ENCODE measurements around the gene GPRIN3.
A peak's percentile ranks its signal among the peaks of the same experiment; 100 is the strongest.

Gene GPRIN3

GRCh38 chr4:89303814-89304388 is 3.7 kb downstream of the GPRIN3 start:
- Histone ChIP-seq H4K8ac (ENCODE audit: low read depth, low read length) (no peak overlapping the region), H3K27ac (ENCODE audit: low read depth, low read length) (no peak overlapping the region), H3K79me2 (ENCODE audit: control insufficient read depth, insufficient read depth, low read length) (peaks cover 4% of the 10 kb centered on the region), H2BK120ac (ENCODE audit: low read depth, low read length) (no peak overlapping the region), H3K4me3 (ENCODE audit: low read length) (no peak overlapping the region), H4K5ac (ENCODE audit: low read length) (no peak overlapping the region), H3K23ac (ENCODE audit: low read length) (no peak overlapping the region), H3K79me1 (ENCODE audit: low read length) (no peaks in the 10 kb centered on the region), H2AK5ac (ENCODE audit: low read length) (no peak overlapping the region), H3K18ac (ENCODE audit: low read length) (no peak overlapping the region), H3K4me2 (ENCODE audit: low read length) (no peak overlapping the region), H2BK5ac (ENCODE audit: low read length) (no peak overlapping the region), H3K36me3 (ENCODE audit: control insufficient read depth, insufficient read depth, low read length) (no peaks in the 10 kb centered on the region), H3K4ac (ENCODE audit: low read depth, low read length) (no peak overlapping the region), H3K56ac (ENCODE audit: low read length) (no peak overlapping the region), H3K9ac (ENCODE audit: low read length) (no peak overlapping the region), H3K4me1 (ENCODE audit: control insufficient read depth, low read depth, low read length) (no peaks in the 10 kb centered on the region), H3K27me3 (ENCODE audit: insufficient read depth, low read length, poor library complexity) (no peaks in the 10 kb centered on the region), H2BK15ac (replicated peaks; ENCODE audit: low read depth) (no peak overlapping the region)
- DNase-seq, result no peak
- WGBS (ENCODE audit: extremely low coverage, insufficient coverage, low lambda C conversion rate), result no CpG with 5 or more reads among the region's 3 CpGs

GRCh38 chr4:89303177-89303576 is 4.4 kb downstream of the GPRIN3 start:
- Histone ChIP-seq H2BK15ac (replicated peaks; ENCODE audit: low read depth) (no peak overlapping the region), H3K27ac (ENCODE audit: low read depth, low read length) (no peak overlapping the region), H2BK5ac (ENCODE audit: low read length) (no peak overlapping the region), H3K4me2 (ENCODE audit: low read length) (no peak overlapping the region), H2BK120ac (ENCODE audit: low read depth, low read length) (no peak overlapping the region), H4K5ac (ENCODE audit: low read length) (no peak overlapping the region), H3K36me3 (ENCODE audit: control insufficient read depth, insufficient read depth, low read length) (no peaks in the 10 kb centered on the region), H3K4me3 (ENCODE audit: low read length) (no peak overlapping the region), H3K79me2 (ENCODE audit: control insufficient read depth, insufficient read depth, low read length) (peaks cover 4% of the 10 kb centered on the region), H3K4me1 (ENCODE audit: control insufficient read depth, low read depth, low read length) (no peaks in the 10 kb centered on the region), H3K56ac (ENCODE audit: low read length) (no peak overlapping the region), H3K9ac (ENCODE audit: low read length) (no peak overlapping the region), H3K79me1 (ENCODE audit: low read length) (no peaks in the 10 kb centered on the region), H3K18ac (ENCODE audit: low read length) (no peak overlapping the region), H2AK5ac (ENCODE audit: low read length) (no peak overlapping the region), H4K8ac (ENCODE audit: low read depth, low read length) (no peak overlapping the region), H3K27me3 (ENCODE audit: insufficient read depth, low read length, poor library complexity) (no peaks in the 10 kb centered on the region), H3K4ac (ENCODE audit: low read depth, low read length) (no peak overlapping the region), H3K23ac (ENCODE audit: low read length) (no peak overlapping the region)
- WGBS (ENCODE audit: extremely low coverage, insufficient coverage, low lambda C conversion rate), result no CpG with 5 or more reads among the region's 7 CpGs
- no peak for DNase-seq

DNA sequence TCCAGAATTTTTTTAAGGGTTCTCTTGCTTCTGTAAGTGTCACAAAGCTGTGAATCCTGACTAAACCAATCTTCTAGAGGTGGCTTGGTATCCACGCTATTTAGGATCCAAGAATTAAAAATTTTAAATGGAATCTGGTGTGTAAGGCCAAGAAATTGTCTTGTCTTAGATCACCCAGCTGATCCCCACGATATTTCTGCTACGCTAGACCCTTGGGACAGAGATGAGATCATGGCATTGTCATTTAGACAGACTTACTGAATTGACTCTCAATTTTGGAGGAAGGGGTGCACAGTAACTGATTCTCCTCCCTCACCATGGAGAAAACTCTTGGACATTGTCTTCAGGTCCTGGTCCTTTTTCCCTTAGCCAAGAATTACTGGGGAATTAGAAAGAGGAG is 5.7 kb downstream of the GPRIN3 start:
- no peak for DNase-seq
- no peaks in the 10 kb centered on the region for H3K4me1 ChIP-seq (ENCODE audit: control insufficient read depth, low read depth, low read length)
- no peak overlapping the region for H2BK5ac ChIP-seq (ENCODE audit: low read length)
- no peak overlapping the region for H3K4me3 ChIP-seq (ENCODE audit: low read length)
- H3K9ac ChIP-seq (ENCODE audit: low read length), result no peak overlapping the region
- H3K27me3 ChIP-seq (ENCODE audit: insufficient read depth, low read length, poor library complexity), result no peaks in the 10 kb centered on the region
- no peak overlapping the region for H3K27ac ChIP-seq (ENCODE audit: low read depth, low read length)
- H3K4ac ChIP-seq (ENCODE audit: low read depth, low read length), result no peak overlapping the region
- H2BK15ac ChIP-seq (replicated peaks; ENCODE audit: low read depth), result no peak overlapping the region
- no peak overlapping the region for H2BK120ac ChIP-seq (ENCODE audit: low read depth, low read length)
- H4K8ac ChIP-seq (ENCODE audit: low read depth, low read length), result no peak overlapping the region
- H4K5ac ChIP-seq (ENCODE audit: low read length), result no peak overlapping the region
- no peak overlapping the region for H2AK5ac ChIP-seq (ENCODE audit: low read length)
- H3K56ac ChIP-seq (ENCODE audit: low read length), result no peak overlapping the region
- H3K79me1 ChIP-seq (ENCODE audit: low read length), result no peaks in the 10 kb centered on the region
- whole genome bisulfite sequencing (ENCODE audit: extremely low coverage, insufficient coverage, low lambda C conversion rate), result no CpG with 5 or more reads among the region's 3 CpGs
- H3K36me3 ChIP-seq (ENCODE audit: control insufficient read depth, insufficient read depth, low read length), result no peaks in the 10 kb centered on the region
- H3K23ac ChIP-seq (ENCODE audit: low read length), result no peak overlapping the region
- no peak overlapping the region for H3K4me2 ChIP-seq (ENCODE audit: low read length)
- no peak overlapping the region for H3K18ac ChIP-seq (ENCODE audit: low read length)
- H3K79me2 ChIP-seq (ENCODE audit: control insufficient read depth, insufficient read depth, low read length), result peaks cover 4% of the 10 kb centered on the region

DNA sequence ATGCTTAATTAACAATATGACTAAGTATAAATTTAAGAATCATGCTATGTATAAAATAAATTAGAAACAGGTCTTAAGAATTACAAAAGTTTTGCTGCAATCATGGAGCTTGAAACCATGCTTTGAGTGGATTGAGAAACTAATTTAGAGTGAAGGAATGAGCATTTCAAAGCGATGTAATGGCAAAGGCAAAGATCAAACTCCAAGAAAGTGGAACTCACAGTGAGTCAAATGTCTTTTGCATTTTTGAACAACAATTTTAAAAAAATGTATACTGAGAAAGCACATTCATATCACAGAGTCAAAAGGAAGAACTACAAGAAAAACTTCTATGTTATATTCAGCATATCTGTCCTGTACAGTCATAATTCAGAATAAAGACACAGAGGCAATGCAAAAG is 6.6 kb downstream of the GPRIN3 start:
- Histone ChIP-seq H3K9ac (ENCODE audit: low read length) (no peak overlapping the region), H2BK120ac (ENCODE audit: low read depth, low read length) (no peak overlapping the region), H3K4ac (ENCODE audit: low read depth, low read length) (no peak overlapping the region), H3K4me1 (ENCODE audit: control insufficient read depth, low read depth, low read length) (no peaks in the 10 kb centered on the region), H3K36me3 (ENCODE audit: control insufficient read depth, insufficient read depth, low read length) (no peaks in the 10 kb centered on the region), H4K8ac (ENCODE audit: low read depth, low read length) (no peak overlapping the region), H2BK15ac (replicated peaks; ENCODE audit: low read depth) (no peak overlapping the region), H3K27ac (ENCODE audit: low read depth, low read length) (no peak overlapping the region), H2BK5ac (ENCODE audit: low read length) (no peak overlapping the region), H4K5ac (ENCODE audit: low read length) (no peak overlapping the region), H3K4me3 (ENCODE audit: low read length) (no peak overlapping the region), H3K79me1 (ENCODE audit: low read length) (no peaks in the 10 kb centered on the region), H3K79me2 (ENCODE audit: control insufficient read depth, insufficient read depth, low read length) (peaks cover 4% of the 10 kb centered on the region), H3K23ac (ENCODE audit: low read length) (no peak overlapping the region), H3K27me3 (ENCODE audit: insufficient read depth, low read length, poor library complexity) (no peaks in the 10 kb centered on the region), H3K4me2 (ENCODE audit: low read length) (no peak overlapping the region), H3K56ac (ENCODE audit: low read length) (no peak overlapping the region), H2AK5ac (ENCODE audit: low read length) (no peak overlapping the region), H3K18ac (ENCODE audit: low read length) (no peak overlapping the region)
- no CpG with 5 or more reads among the region's 1 CpG for WGBS (ENCODE audit: extremely low coverage, insufficient coverage, low lambda C conversion rate)
- no peak for DNase-seq

- H3K27me3 ChIP-seq (ENCODE audit: insufficient read depth, low read length, poor library complexity), result no peaks in the 10 kb centered on the region
- H3K27ac ChIP-seq (ENCODE audit: low read depth, low read length), result no peak overlapping the region
- peak overlapping the region; percentile 39 for H3K18ac ChIP-seq (ENCODE audit: low read length)
- no peak overlapping the region for H3K9ac ChIP-seq (ENCODE audit: low read length)
- H4K8ac ChIP-seq (ENCODE audit: low read depth, low read length), result no peak overlapping the region
- H2BK15ac ChIP-seq (replicated peaks; ENCODE audit: low read depth), result no peak overlapping the region
- no peak overlapping the region for H3K23ac ChIP-seq (ENCODE audit: low read length)
- WGBS (ENCODE audit: extremely low coverage, insufficient coverage, low lambda C conversion rate), result no CpG with 5 or more reads among the region's 1 CpG
- H3K79me2 ChIP-seq (ENCODE audit: control insufficient read depth, insufficient read depth, low read length), result peaks cover 2% of the 10 kb centered on the region
- no peaks in the 10 kb centered on the region for H3K79me1 ChIP-seq (ENCODE audit: low read length)
- no peak overlapping the region for H3K4me2 ChIP-seq (ENCODE audit: low read length)
- no peak overlapping the region for H3K56ac ChIP-seq (ENCODE audit: low read length)
- no peaks in the 10 kb centered on the region for H3K36me3 ChIP-seq (ENCODE audit: control insufficient read depth, insufficient read depth, low read length)
- H3K4me1 ChIP-seq (ENCODE audit: control insufficient read depth, low read depth, low read length), result no peaks in the 10 kb centered on the region
- no peak overlapping the region for H2BK120ac ChIP-seq (ENCODE audit: low read depth, low read length)
- no peak overlapping the region for H3K4ac ChIP-seq (ENCODE audit: low read depth, low read length)
- no peak overlapping the region for H2AK5ac ChIP-seq (ENCODE audit: low read length)
- no peak overlapping the region for H3K4me3 ChIP-seq (ENCODE audit: low read length)
- no peak overlapping the region for H4K5ac ChIP-seq (ENCODE audit: low read length)
- DNase-seq, result no peak
- H2BK5ac ChIP-seq (ENCODE audit: low read length), result no peak overlapping the region
These were observed 7.1 kb downstream of the GPRIN3 start for GRCh38 chr4:89300499-89300898.

- Histone ChIP-seq H2BK120ac (ENCODE audit: low read depth, low read length) (no peak overlapping the region), H3K79me2 (ENCODE audit: control insufficient read depth, insufficient read depth, low read length) (peaks cover 2% of the 10 kb centered on the region), H3K4ac (ENCODE audit: low read depth, low read length) (no peak overlapping the region), H4K8ac (ENCODE audit: low read depth, low read length) (no peak overlapping the region), H2AK5ac (ENCODE audit: low read length) (no peak overlapping the region), H2BK5ac (ENCODE audit: low read length) (no peak overlapping the region), H3K79me1 (ENCODE audit: low read length) (no peaks in the 10 kb centered on the region), H3K9ac (ENCODE audit: low read length) (no peak overlapping the region), H3K18ac (ENCODE audit: low read length) (no peak overlapping the region), H3K23ac (ENCODE audit: low read length) (no peak overlapping the region), H3K4me1 (ENCODE audit: control insufficient read depth, low read depth, low read length) (no peaks in the 10 kb centered on the region), H3K27ac (ENCODE audit: low read depth, low read length) (no peak overlapping the region), H4K5ac (ENCODE audit: low read length) (no peak overlapping the region), H3K4me3 (ENCODE audit: low read length) (no peak overlapping the region), H2BK15ac (replicated peaks; ENCODE audit: low read depth) (no peak overlapping the region), H3K27me3 (ENCODE audit: insufficient read depth, low read length, poor library complexity) (no peaks in the 10 kb centered on the region), H3K56ac (ENCODE audit: low read length) (no peak overlapping the region), H3K4me2 (ENCODE audit: low read length) (no peak overlapping the region), H3K36me3 (ENCODE audit: control insufficient read depth, insufficient read depth, low read length) (no peaks in the 10 kb centered on the region)
- DNase-seq, result no peak
- WGBS (ENCODE audit: extremely low coverage, insufficient coverage, low lambda C conversion rate), result no CpG with 5 or more reads among the region's 2 CpGs
These were observed 7.5 kb downstream of the GPRIN3 start for GRCh38 chr4:89300060-89300459.
